T-cell (primary cell): ENCODE data around the gene OAS3. TPM values are rescaled to one million over a fixed set of nuclear protein-coding genes. Genes with fewer than 3 reads are reported as not detected.
"Not testable (repeated sequence)": the region's sequence is repeated elsewhere in the genome, so short reads cannot be mapped to it uniquely, and the experiment has no call there.

Experiments used
- ATAC-seq, 4 experiments: fragments of 200-7000 bp in 3 of 4; fragments of 150-1000 bp in 1 of 4; cut with Tn5 transposase; replicated peaks in 1 of 4; 1 replicate in 3 of 4; 2 replicates in 1 of 4; pipeline ENCODE4 v1.10.0; 2021; ENCODE audit warnings: moderate library complexity in 3 of 4, mild to moderate bottlenecking in 2 of 4, moderate number of reproducible peaks in 1 of 4
- CTCF ChIA-PET, 2 donors: fragments of 300-600 bp; sonication (Branson Sonifier 250); formaldehyde crosslinking; loops; one replicate each; lab custom pipeline; 2022; ENCODE audit warnings: antibody characterized with exemption in 2 of 2; lab: Charles Lee
- POLR2A ChIA-PET, 2 donors: fragments of 300-600 bp; sonication (Branson Sonifier 250); formaldehyde crosslinking; loops; one replicate each; lab custom pipeline; 2022; ENCODE audit warnings: antibody characterized with exemption in 2 of 2; lab: Charles Lee
- DNase-seq, 35 experiments: peaks; one replicate each; pipeline versions ENCODE4 v3.0.0 to v3.0.0-alpha.2; 2013 to 2023
- H3K27ac ChIP-seq: one replicate; pipeline ENCODE4 v1.5.1; 2013; ENCODE audit warnings: low read length
- H3K27me3 ChIP-seq, 2 experiments: replicated peaks in 1 of 2; 1 replicate in 1 of 2; 2 replicates in 1 of 2; pipeline versions ENCODE4 v1.6.1 to v1.7.0; 2013; ENCODE audit warnings: low read length in 1 of 2, mixed read lengths in 1 of 2; ENCODE audit not compliant: control insufficient read depth in 2 of 2, insufficient read depth in 2 of 2; ENCODE audit errors: extremely low read depth in 1 of 2
- H3K36me3 ChIP-seq, 2 donors: 1 replicate in 1 of 2; 2 replicates in 1 of 2; pipeline versions ENCODE4 v1.6.1 to v1.7.0; 2013; ENCODE audit warnings: low read length in 1 of 2; ENCODE audit not compliant: control insufficient read depth in 2 of 2, insufficient read depth in 1 of 2; ENCODE audit errors: extremely low read depth in 1 of 2
- H3K4me1 ChIP-seq, 2 experiments: 1 replicate in 1 of 2; 2 replicates in 1 of 2; pipeline versions ENCODE4 v1.6.1 to v1.7.0; 2013; ENCODE audit warnings: low read length in 2 of 2, mixed read lengths in 1 of 2; ENCODE audit not compliant: insufficient read depth in 2 of 2, control insufficient read depth in 1 of 2; ENCODE audit errors: extremely low read depth in 1 of 2
- H3K4me3 ChIP-seq, 2 donors: 1 replicate in 1 of 2; 2 replicates in 1 of 2; pipeline versions ENCODE4 v1.5.1 to v1.7.0; 2013; ENCODE audit warnings: mild to moderate bottlenecking in 2 of 2, low read length in 1 of 2, moderate library complexity in 1 of 2; ENCODE audit not compliant: control insufficient read depth in 1 of 2; ENCODE audit errors: extremely low read depth in 1 of 2
- H3K9me3 ChIP-seq: 2 replicates; pipeline ENCODE4 v1.7.0; 2013
- H3K27ac Mint-ChIP-seq, 2 donors: one replicate each; pipeline ENCODE4 v1.8.0; 2020 to 2021; ENCODE audit warnings: mild to moderate bottlenecking in 2 of 2, mixed read lengths in 2 of 2
- H3K27me3 Mint-ChIP-seq, 2 donors: one replicate each; pipeline ENCODE4 v1.8.0; 2021 to 2022; ENCODE audit warnings: mixed read lengths in 2 of 2
- H3K36me3 Mint-ChIP-seq: one replicate; pipeline ENCODE4 v1.8.0; 2021; ENCODE audit warnings: mixed read lengths
- H3K4me1 Mint-ChIP-seq, 3 donors: one replicate each; pipeline ENCODE4 v1.8.0; 2020 to 2022; ENCODE audit warnings: mixed read lengths in 3 of 3, mild to moderate bottlenecking in 1 of 3
- H3K4me3 Mint-ChIP-seq, 3 donors: one replicate each; pipeline ENCODE4 v1.8.0; 2020 to 2022; ENCODE audit warnings: mild to moderate bottlenecking in 3 of 3, mixed read lengths in 3 of 3, moderate library complexity in 3 of 3
- H3K9me3 Mint-ChIP-seq, 3 donors: one replicate each; pipeline ENCODE4 v1.8.0; 2020 to 2022; ENCODE audit warnings: mixed read lengths in 3 of 3
- WGBS: methylation state at CpG from one replicate; pipeline ENCODE4 v1.1.5; 2013; ENCODE audit warnings: missing lambda C conversion rate; ENCODE audit not compliant: insufficient coverage; 5-methylcytosine and 5-hydroxymethylcytosine counted together
- total RNA-seq, 35 experiments: library from RNA in 6 of 35; stranded (reverse) in 6 of 35; fragments of 120-200 nt in 1 of 35; gene quantifications; one replicate each; pipeline versions ENCODE4 v1.2.1 to v1.2.4 and lab custom pipeline; 2013 to 2026

OAS3 gene
- total RNA-seq, 5 donors from 2014 or later (not counting 1 experiment from before 2014, with no cell fraction given): 18.4 to 38.5 (median 24.5) TPM

- ChIA-PET POLR2A (no interaction called here), CTCF (no interaction called here)
- no peaks in the 10 kb centered on the region for H3K27me3 Mint-ChIP-seq
- no peaks in the 10 kb centered on the region for H3K27me3 ChIP-seq
- no peak for ATAC-seq
- H3K27ac ChIP-seq: no peak overlapping the region
- peaks cover 4 to 19% of the 10 kb centered on the region in 2 experiments for H3K4me1 ChIP-seq
- H3K36me3 ChIP-seq: peaks cover 10 to 58% of the 10 kb centered on the region in 2 donors
- 96% methylated on average over 4 of the region's 7 CpGs for WGBS
- H3K4me1 Mint-ChIP-seq: peaks cover 75 to 78% (median 78%) of the 10 kb centered on the region in 3 donors
- peaks cover 82% of the 10 kb centered on the region for H3K36me3 Mint-ChIP-seq
- H3K4me3 ChIP-seq: no peak overlapping the region
- peak overlapping the region; percentile 52 to 83 for H3K27ac Mint-ChIP-seq
- no peak for DNase-seq
- H3K4me3 Mint-ChIP-seq: no peak overlapping the region
- H3K9me3 ChIP-seq: peaks cover 8% of the 10 kb centered on the region
- peaks cover 7 to 22% (median 9%) of the 10 kb centered on the region in 3 donors for H3K9me3 Mint-ChIP-seq
These were observed 48.1 kb downstream of the OAS3 start for GRCh38 chr12:112986291-112986800.

GRCh38 chr12:112987561-112987960 is 49.3 kb downstream of the OAS3 start:
- peaks cover 0 to 19% of the 10 kb centered on the region in 2 experiments for H3K4me1 ChIP-seq
- H3K27me3 ChIP-seq: no peaks in the 10 kb centered on the region
- CTCF ChIA-PET: interaction anchor here in 1 of 2 donors (1.0 to 1.4 kb wide), 2 partner anchors 10 to 39 kb away, joined by 3 to 5 read pairs; partner anchors contain the start of gene OAS2
- no peak overlapping the region for H3K4me3 ChIP-seq
- peaks cover 12 to 65% of the 10 kb centered on the region in 2 donors for H3K36me3 ChIP-seq
- no peak for DNase-seq
- Mint-ChIP-seq H3K4me3 (no peak overlapping the region), H3K4me1 (peaks cover 66 to 72% (median 66%) of the 10 kb centered on the region in 3 donors), H3K27ac (peak overlapping the region; percentile 81 to 85), H3K27me3 (no peaks in the 10 kb centered on the region), H3K36me3 (peaks cover 83% of the 10 kb centered on the region), H3K9me3 (peaks cover 7 to 21% (median 9%) of the 10 kb centered on the region in 3 donors)
- H3K27ac ChIP-seq: peak overlapping the region; percentile 0
- H3K9me3 ChIP-seq: peaks cover 8% of the 10 kb centered on the region
- 100% methylated on average over 2 of the region's 2 CpGs for WGBS
- ATAC-seq: no peak
- POLR2A ChIA-PET: no interaction called here

GRCh38 chr12:112988224-112988623 is 50.0 kb downstream of the OAS3 start:
- Mint-ChIP-seq H3K36me3 (peaks cover 83% of the 10 kb centered on the region), H3K4me3 (no peak overlapping the region), H3K4me1 (peaks cover 64 to 65% (median 65%) of the 10 kb centered on the region in 3 donors), H3K27ac (peak overlapping the region; percentile 81 to 85), H3K9me3 (peaks cover 7 to 18% (median 9%) of the 10 kb centered on the region in 3 donors), H3K27me3 (no peaks in the 10 kb centered on the region)
- ChIA-PET POLR2A (interaction anchor here (0.6 to 1.3 kb wide), 2 partner anchors 10 to 164 kb away, joined by 5 to 12 read pairs; partner anchors contain the start of gene OAS2 (in 1 of the 2)), CTCF (interaction anchor here in 1 of 2 donors (0.6 to 1.4 kb wide), 4 partner anchors 10 to 51 kb away, joined by 3 to 5 read pairs (median 3); partner anchors contain the start of gene OAS2)
- ATAC-seq (peak in 2 of 4 experiments; percentile 34 to 72), DNase-seq (peak in 2 of 35 experiments; percentile 11 to 18)
- H3K27me3 ChIP-seq: no peaks in the 10 kb centered on the region
- H3K4me3 ChIP-seq: no peak overlapping the region
- peak overlapping the region; percentile 0 for H3K27ac ChIP-seq
- peaks cover 8% of the 10 kb centered on the region for H3K9me3 ChIP-seq
- H3K4me1 ChIP-seq: peaks cover 0 to 19% of the 10 kb centered on the region in 2 experiments
- WGBS: 37% methylated on average over 3 of the region's 3 CpGs
- peaks cover 12 to 69% of the 10 kb centered on the region in 2 donors for H3K36me3 ChIP-seq

- no CpG with 5 or more reads among the region's 3 CpGs for WGBS
- Mint-ChIP-seq H3K4me1 (peaks cover 57 to 63% (median 58%) of the 10 kb centered on the region in 3 donors), H3K9me3 (peaks cover 7 to 18% (median 9%) of the 10 kb centered on the region in 3 donors), H3K27ac (peak overlapping the region; percentile 81 to 85), H3K36me3 (peaks cover 79% of the 10 kb centered on the region)
- H3K27me3 ChIP-seq, H3K27ac ChIP-seq, H3K4me3 ChIP-seq, H3K9me3 ChIP-seq, ATAC-seq, H3K27me3 Mint-ChIP-seq, DNase-seq, H3K4me3 Mint-ChIP-seq: not testable (repeated sequence)
- peaks cover 18 to 76% of the 10 kb centered on the region in 2 donors for H3K36me3 ChIP-seq
- peaks cover 0 to 19% of the 10 kb centered on the region in 2 experiments for H3K4me1 ChIP-seq
- ChIA-PET POLR2A (interaction anchor here (0.6 to 1.3 kb wide), 2 partner anchors 11 to 51 kb away, joined by 3 to 5 read pairs; partner anchors contain the start of gene OAS2 (in 1 of the 2)), CTCF (interaction anchor here in 1 of 2 donors (0.8 to 1.0 kb wide), 2 partner anchors 43 to 51 kb away, joined by 3 read pairs; no protein-coding TSS in a partner anchor)
These were observed 50.6 kb downstream of the OAS3 start for GRCh38 chr12:112988823-112989385.

- Mint-ChIP-seq H3K4me3 (no peak overlapping the region), H3K36me3 (peaks cover 74% of the 10 kb centered on the region), H3K27me3 (no peaks in the 10 kb centered on the region), H3K4me1 (peaks cover 49 to 57% (median 50%) of the 10 kb centered on the region in 3 donors), H3K27ac (peak overlapping the region; percentile 50 to 73), H3K9me3 (peaks cover under 1 to 10% (median 5%) of the 10 kb centered on the region in 3 donors)
- no peak for ATAC-seq
- POLR2A ChIA-PET: interaction anchor here in 1 of 2 donors (0.6 to 1.9 kb wide), 2 partner anchors 12 to 52 kb away, joined by 3 to 4 read pairs; partner anchors contain the start of gene OAS2
- peaks cover 0 to 19% of the 10 kb centered on the region in 2 experiments for H3K4me1 ChIP-seq
- H3K27ac ChIP-seq: no peak overlapping the region
- DNase-seq: no peak
- H3K9me3 ChIP-seq: peaks cover 1% of the 10 kb centered on the region
- CTCF ChIA-PET: interaction anchor here in 1 of 2 donors (0.8 kb wide), 1 partner anchor 42 kb away, joined by 3 read pairs; no protein-coding TSS in a partner anchor
- no peak overlapping the region for H3K4me3 ChIP-seq
- peaks cover 21 to 80% of the 10 kb centered on the region in 2 donors for H3K36me3 ChIP-seq
- 100% methylated on average over 1 of the region's 1 CpG for WGBS
- H3K27me3 ChIP-seq: no peaks in the 10 kb centered on the region
These were observed 51.5 kb downstream of the OAS3 start for GRCh38 chr12:112989806-112990205.
